22Rv1 (cell line): ENCODE data around the gene MATR3.

Experiments
- ZFX ChIP-seq: fragments of 450-650 bp; IDR thresholded peaks from 2 replicates; pipeline ENCODE4 v1.6.1; 2017; ENCODE audit warnings: antibody characterized with exemption, borderline replicate concordance
- TF ChIP-seq, protein P1 (sequence below): fragments of 450-650 bp; IDR thresholded peaks from 2 replicates; pipeline ENCODE4 v1.5.1; 2017; ENCODE audit warnings: mild to moderate bottlenecking

DNA sequence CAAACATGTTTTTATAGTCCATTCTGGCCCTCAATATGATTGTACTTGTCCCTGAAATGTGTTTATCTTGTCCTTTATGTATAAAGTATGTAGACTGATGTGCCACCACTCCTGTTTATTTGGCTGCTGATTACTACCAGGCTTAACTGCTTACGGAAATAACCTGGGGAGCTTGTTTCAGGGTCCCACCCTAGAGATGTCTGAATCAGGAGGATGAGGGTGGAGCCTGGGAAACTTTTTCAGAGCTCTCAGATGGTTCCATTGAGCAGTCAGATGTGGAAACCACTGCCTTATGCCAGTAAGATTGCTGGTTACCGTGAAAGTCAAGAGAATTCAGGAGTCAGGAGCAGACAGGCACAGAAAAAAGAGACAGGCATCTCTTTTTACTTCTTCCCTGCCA lies 70.4 kb downstream of the MATR3 start:
- TF ChIP-seq, protein P1, sequence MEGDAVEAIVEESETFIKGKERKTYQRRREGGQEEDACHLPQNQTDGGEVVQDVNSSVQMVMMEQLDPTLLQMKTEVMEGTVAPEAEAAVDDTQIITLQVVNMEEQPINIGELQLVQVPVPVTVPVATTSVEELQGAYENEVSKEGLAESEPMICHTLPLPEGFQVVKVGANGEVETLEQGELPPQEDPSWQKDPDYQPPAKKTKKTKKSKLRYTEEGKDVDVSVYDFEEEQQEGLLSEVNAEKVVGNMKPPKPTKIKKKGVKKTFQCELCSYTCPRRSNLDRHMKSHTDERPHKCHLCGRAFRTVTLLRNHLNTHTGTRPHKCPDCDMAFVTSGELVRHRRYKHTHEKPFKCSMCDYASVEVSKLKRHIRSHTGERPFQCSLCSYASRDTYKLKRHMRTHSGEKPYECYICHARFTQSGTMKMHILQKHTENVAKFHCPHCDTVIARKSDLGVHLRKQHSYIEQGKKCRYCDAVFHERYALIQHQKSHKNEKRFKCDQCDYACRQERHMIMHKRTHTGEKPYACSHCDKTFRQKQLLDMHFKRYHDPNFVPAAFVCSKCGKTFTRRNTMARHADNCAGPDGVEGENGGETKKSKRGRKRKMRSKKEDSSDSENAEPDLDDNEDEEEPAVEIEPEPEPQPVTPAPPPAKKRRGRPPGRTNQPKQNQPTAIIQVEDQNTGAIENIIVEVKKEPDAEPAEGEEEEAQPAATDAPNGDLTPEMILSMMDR = no peak
- no peak for TF ChIP-seq ZFX
